Hepatocyte (in vitro differentiated cells): ENCODE data around the gene AVPR1B. TPM values are rescaled to one million over a fixed set of nuclear protein-coding genes. Genes with fewer than 3 reads are reported as not detected.
"Not testable (repeated sequence)": the region's sequence is repeated elsewhere in the genome, so short reads cannot be mapped to it uniquely, and the experiment has no call there.

Source experiments
- DNase-seq: peaks from one replicate; pipeline ENCODE4 v3.0.0-alpha.2; 2016; ENCODE audit warnings: low spot score
- H2AFZ ChIP-seq: fragments of 200-600 bp; sonication (generic); 2 replicates; pipeline ENCODE4 v1.6.0; 2016; ENCODE audit warnings: antibody characterized with exemption, mild to moderate bottlenecking
- H3K27ac ChIP-seq: fragments of 200-600 bp; sonication (generic); 2 replicates; pipeline ENCODE4 v1.5.1; 2016; ENCODE audit warnings: mild to moderate bottlenecking
- H3K27me3 ChIP-seq: fragments of 200-600 bp; sonication (generic); 2 replicates; pipeline ENCODE4 v1.6.1; 2016
- H3K36me3 ChIP-seq: fragments of 200-600 bp; sonication (generic); replicated peaks from 2 replicates; pipeline ENCODE4 v1.5.1; 2016; ENCODE audit warnings: low read depth; ENCODE audit not compliant: insufficient read depth
- H3K4me1 ChIP-seq: fragments of 200-600 bp; sonication (generic); 2 replicates; pipeline ENCODE4 v1.5.1; 2016; ENCODE audit warnings: mild to moderate bottlenecking, moderate library complexity; ENCODE audit not compliant: insufficient read depth
- H3K4me2 ChIP-seq: fragments of 200-600 bp; sonication (generic); 2 replicates; pipeline ENCODE4 v1.6.0; 2016
- H3K4me3 ChIP-seq: fragments of 200-600 bp; sonication (generic); 2 replicates; pipeline ENCODE4 v1.5.1; 2016; ENCODE audit warnings: mild to moderate bottlenecking
- H3K79me2 ChIP-seq: fragments of 200-600 bp; sonication (generic); 2 replicates; pipeline ENCODE4 v1.6.0; 2017; ENCODE audit warnings: mild to moderate bottlenecking
- H3K9me2 ChIP-seq: fragments of 200-600 bp; sonication (generic); replicated peaks from 2 replicates; pipeline ENCODE4 v1.6.0; 2017; ENCODE audit warnings: mild to moderate bottlenecking; ENCODE audit not compliant: insufficient read depth
- H3K9me3 ChIP-seq: fragments of 200-600 bp; sonication (generic); 2 replicates; pipeline ENCODE4 v1.5.1; 2016; ENCODE audit warnings: low read depth, mild to moderate bottlenecking
- H4K20me1 ChIP-seq: fragments of 200-600 bp; sonication (generic); 2 replicates; pipeline ENCODE4 v1.6.0; 2016; ENCODE audit warnings: mild to moderate bottlenecking; ENCODE audit not compliant: insufficient read depth, poor library complexity, severe bottlenecking
- EZH2 ChIP-seq: fragments of 200-600 bp; sonication (generic); IDR thresholded peaks from 2 replicates; pipeline ENCODE4 v1.6.1; 2016; ENCODE audit warnings: antibody characterized with exemption, mild to moderate bottlenecking, borderline replicate concordance
- EZH2phosphoT487 ChIP-seq: fragments of 200-600 bp; sonication (generic); IDR thresholded peaks from one replicate; pipeline ENCODE4 v1.6.1; 2018; ENCODE audit warnings: antibody characterized with exemption, mild to moderate bottlenecking, low read depth, moderate library complexity; ENCODE audit not compliant: unreplicated experiment, severe bottlenecking
- WGBS: methylation state at CpG from one replicate; pipeline ENCODE4 v1.1.6; 2016; ENCODE audit warnings: low lambda C conversion rate; ENCODE audit errors: missing lambda C conversion rate; 5-methylcytosine and 5-hydroxymethylcytosine counted together
- polyA plus RNA-seq: library from polyadenylated mRNA; unstranded; fragments of >200 nt; fragmentation: Nextera tagmentation; extraction: Ambion mirVana; gene quantifications from 2 replicates; pipeline ENCODE4 v1.2.1, GENCODE V29; 2016
- total RNA-seq: library from RNA; depleted of rRNA; stranded (reverse); fragments of >200 nt; gene quantifications from 2 replicates; pipeline ENCODE4 v1.2.3, GENCODE V29; 2014
- TF ChIP-seq, protein P1 (sequence below): fragments of 200-600 bp; sonication (generic); IDR thresholded peaks from 2 replicates; pipeline ENCODE4 v1.5.1; 2016; ENCODE audit warnings: antibody characterized with exemption, mild to moderate bottlenecking; ENCODE audit not compliant: poor library complexity

The AVPR1B gene
- total and polyA plus RNA-seq, 2 experiments from 2014 or later = not detected

DNA sequence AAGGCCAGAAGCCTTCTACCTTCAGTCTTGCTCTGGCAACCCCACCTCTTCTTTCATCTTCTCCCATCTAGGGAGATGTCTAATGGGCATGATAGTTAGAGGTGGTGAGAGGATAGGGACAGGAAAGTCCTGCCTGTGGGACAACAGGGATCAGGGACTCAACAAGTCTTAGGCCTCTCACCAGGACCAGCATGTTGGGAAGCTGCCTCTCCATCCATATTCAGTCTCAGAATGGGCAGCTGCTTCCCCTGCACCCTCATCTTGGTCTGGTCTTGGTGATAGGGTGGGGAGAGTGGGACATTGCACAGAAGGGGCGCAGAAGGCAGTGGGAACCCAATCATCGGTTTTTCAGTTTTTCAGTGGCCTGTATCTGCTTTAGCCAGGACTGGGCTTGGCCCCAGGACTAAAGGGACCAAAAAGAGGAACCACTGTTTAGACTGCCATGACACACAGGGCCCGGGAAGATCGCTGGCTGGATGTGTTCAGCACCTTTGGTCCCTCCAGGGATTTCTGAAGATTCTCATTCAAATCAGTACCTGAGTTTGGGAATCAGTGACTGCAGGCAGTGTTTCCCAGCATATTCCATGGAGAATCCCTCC, 51.5 kb downstream of the AVPR1B start:
- Histone ChIP-seq H3K27me3 (no peaks in the 10 kb centered on the region), H3K36me3 (no peaks in the 10 kb centered on the region), H3K9me2 (no peaks in the 10 kb centered on the region), H3K4me1 (peaks cover 7% of the 10 kb centered on the region), H2AFZ (no peak overlapping the region), H3K9me3 (no peaks in the 10 kb centered on the region), H3K27ac (peak overlapping the region; percentile 80), H4K20me1 (no peaks in the 10 kb centered on the region), H3K4me3 (no peak overlapping the region), H3K79me2 (no peaks in the 10 kb centered on the region), H3K4me2 (no peak overlapping the region)
- DNase-seq = no peak
- 97% methylated on average over 4 of the region's 4 CpGs for WGBS
- TF ChIP-seq, protein P1, sequence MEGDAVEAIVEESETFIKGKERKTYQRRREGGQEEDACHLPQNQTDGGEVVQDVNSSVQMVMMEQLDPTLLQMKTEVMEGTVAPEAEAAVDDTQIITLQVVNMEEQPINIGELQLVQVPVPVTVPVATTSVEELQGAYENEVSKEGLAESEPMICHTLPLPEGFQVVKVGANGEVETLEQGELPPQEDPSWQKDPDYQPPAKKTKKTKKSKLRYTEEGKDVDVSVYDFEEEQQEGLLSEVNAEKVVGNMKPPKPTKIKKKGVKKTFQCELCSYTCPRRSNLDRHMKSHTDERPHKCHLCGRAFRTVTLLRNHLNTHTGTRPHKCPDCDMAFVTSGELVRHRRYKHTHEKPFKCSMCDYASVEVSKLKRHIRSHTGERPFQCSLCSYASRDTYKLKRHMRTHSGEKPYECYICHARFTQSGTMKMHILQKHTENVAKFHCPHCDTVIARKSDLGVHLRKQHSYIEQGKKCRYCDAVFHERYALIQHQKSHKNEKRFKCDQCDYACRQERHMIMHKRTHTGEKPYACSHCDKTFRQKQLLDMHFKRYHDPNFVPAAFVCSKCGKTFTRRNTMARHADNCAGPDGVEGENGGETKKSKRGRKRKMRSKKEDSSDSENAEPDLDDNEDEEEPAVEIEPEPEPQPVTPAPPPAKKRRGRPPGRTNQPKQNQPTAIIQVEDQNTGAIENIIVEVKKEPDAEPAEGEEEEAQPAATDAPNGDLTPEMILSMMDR = no peak
- TF ChIP-seq EZH2 (no peak), EZH2phosphoT487 (no peak)

DNA sequence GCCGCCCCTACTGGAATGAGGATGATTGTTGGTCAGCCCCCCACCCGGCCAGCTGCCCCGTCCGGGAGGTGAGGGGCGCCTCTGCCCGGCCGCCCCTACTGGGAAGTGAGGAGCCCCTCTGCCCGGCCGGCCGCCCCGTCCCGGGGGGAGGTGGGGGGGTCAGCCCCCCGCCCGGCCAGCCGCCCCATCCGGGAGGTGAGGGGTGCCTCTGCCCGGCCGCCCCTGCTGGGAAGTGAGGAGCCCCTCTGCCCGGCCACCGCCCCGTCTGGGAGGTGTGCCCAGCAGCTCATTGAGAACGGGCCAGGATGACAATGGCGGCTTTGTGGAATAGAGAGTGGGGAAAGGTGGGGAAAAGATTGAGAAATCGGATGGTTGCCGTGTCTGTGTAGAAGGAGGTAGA, 52.7 kb downstream of the AVPR1B start:
- 95% methylated on average over 4 of the region's 25 CpGs for WGBS

DNA sequence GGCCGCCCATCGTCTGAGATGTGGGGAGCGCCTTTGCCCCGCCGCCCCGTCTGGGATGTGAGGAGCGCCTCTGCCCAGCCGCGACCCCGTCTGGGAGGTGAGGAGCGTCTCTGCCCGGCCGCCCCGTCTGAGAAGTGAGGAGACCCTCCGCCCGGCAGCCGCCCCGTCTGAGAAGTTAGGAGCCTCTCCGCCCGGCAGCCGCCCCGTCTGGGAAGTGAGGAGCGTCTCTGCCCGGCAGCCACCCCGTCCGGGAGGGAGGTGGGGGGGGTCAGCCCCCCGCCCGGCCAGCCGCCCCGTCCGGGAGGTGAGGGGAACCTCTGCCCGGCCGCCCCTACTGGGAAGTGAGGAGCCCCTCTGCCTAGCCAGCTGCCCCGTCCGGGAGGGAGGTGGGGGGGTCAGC, 53.2 kb downstream of the AVPR1B start:
- not testable (repeated sequence) for H3K4me3 ChIP-seq, H3K9me2 ChIP-seq, H3K4me2 ChIP-seq, H3K36me3 ChIP-seq, H4K20me1 ChIP-seq, H3K27ac ChIP-seq, DNase-seq, H2AFZ ChIP-seq, H3K9me3 ChIP-seq, H3K79me2 ChIP-seq, H3K27me3 ChIP-seq, H3K4me1 ChIP-seq
- 90% methylated on average over 2 of the region's 35 CpGs for WGBS

More for the DNA sequence above, 52.7 kb downstream of the AVPR1B start:
- H3K9me2 ChIP-seq, H3K27ac ChIP-seq, H3K4me3 ChIP-seq, H3K9me3 ChIP-seq, H3K4me1 ChIP-seq, H3K79me2 ChIP-seq, H3K27me3 ChIP-seq, H3K36me3 ChIP-seq, H2AFZ ChIP-seq, H3K4me2 ChIP-seq, DNase-seq, H4K20me1 ChIP-seq: not testable (repeated sequence)

DNA sequence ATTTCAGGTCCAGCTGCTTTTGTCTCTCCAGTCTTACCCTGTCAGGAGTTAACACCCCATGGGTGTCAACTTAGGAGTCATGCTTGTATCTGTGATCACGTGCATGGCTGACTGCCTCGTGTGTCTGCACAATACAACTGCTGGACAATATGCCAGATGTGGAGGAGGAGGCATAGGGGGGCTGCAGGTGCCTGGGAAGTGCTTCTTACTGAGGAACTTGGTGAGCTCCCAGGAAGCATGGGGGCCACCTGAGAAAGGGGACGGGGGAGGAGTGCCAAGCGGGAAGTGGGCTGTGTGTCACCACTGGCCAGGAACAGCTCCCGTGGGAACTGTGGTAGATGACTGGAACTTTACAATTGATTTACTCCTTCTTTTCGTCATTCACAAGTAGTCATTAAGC, 54.7 kb downstream of the AVPR1B start:
- DNase-seq = no peak
- H3K36me3 ChIP-seq = no peaks in the 10 kb centered on the region
- H3K4me2 ChIP-seq = no peak overlapping the region
- peaks cover 7% of the 10 kb centered on the region for H3K4me1 ChIP-seq
- H3K79me2 ChIP-seq = no peaks in the 10 kb centered on the region
- H4K20me1 ChIP-seq = no peaks in the 10 kb centered on the region
- WGBS = 86% methylated on average over 6 of the region's 6 CpGs
- no peak overlapping the region for H2AFZ ChIP-seq
- no peak for TF ChIP-seq EZH2
- TF ChIP-seq EZH2phosphoT487 = no peak
- TF ChIP-seq, protein P1 = no peak
- no peaks in the 10 kb centered on the region for H3K9me3 ChIP-seq
- H3K4me3 ChIP-seq = no peak overlapping the region
- no peak overlapping the region for H3K27ac ChIP-seq
- H3K27me3 ChIP-seq = no peaks in the 10 kb centered on the region
- no peaks in the 10 kb centered on the region for H3K9me2 ChIP-seq
